ENCODE measurements around the gene MEF2A.
"Not testable (repeated sequence)": the region's sequence is repeated elsewhere in the genome, so short reads cannot be mapped to it uniquely, and the experiment has no call there.

The MEF2A gene

GRCh38 chr15:99729327-99729726 lies 163.5 kb downstream of the MEF2A start:
- no peak for DNase-seq (ENCODE audit: low read depth in 2 of 2)

- no peak for DNase-seq (ENCODE audit: low read depth in 2 of 2)
These were observed 164.1 kb downstream of the MEF2A start for GRCh38 chr15:99729920-99730319.

- no peak for DNase-seq (ENCODE audit: low read depth in 2 of 2)
These were observed 165.7 kb downstream of the MEF2A start for GRCh38 chr15:99731336-99732123.

- DNase-seq (ENCODE audit: low read depth in 2 of 2) = no peak
These were observed 166.5 kb downstream of the MEF2A start for GRCh38 chr15:99732124-99732750.

GRCh38 chr15:99732751-99733267 lies 167.0 kb downstream of the MEF2A start:
- peak in 1 of 2 donors; percentile 6 for DNase-seq (ENCODE audit: low read depth in 2 of 2)

- DNase-seq (ENCODE audit: low read depth in 2 of 2) = peak; percentile 99
These were observed 167.7 kb downstream of the MEF2A start, which contains the start of gene LYSMD4 for GRCh38 chr15:99733268-99734039. Gene LYSMD4, minus strand, starts transcription at chr15:99733437. Its CDS starts 1,438 bp downstream, at chr15:99731999.

GRCh38 chr15:99734040-99734291 lies 168.2 kb downstream of the MEF2A start:
- DNase-seq (ENCODE audit: low read depth in 2 of 2) = not testable (repeated sequence)

GRCh38 chr15:99734575-99734974 lies 168.8 kb downstream of the MEF2A start:
- DNase-seq (ENCODE audit: low read depth in 2 of 2) = no peak

- DNase-seq (ENCODE audit: low read depth in 2 of 2) = no peak
These were observed 170.1 kb downstream of the MEF2A start for GRCh38 chr15:99735868-99736267.

GRCh38 chr15:99736702-99737101 lies 170.9 kb downstream of the MEF2A start:
- no peak for DNase-seq (ENCODE audit: low read depth in 2 of 2)

- no peak for DNase-seq (ENCODE audit: low read depth in 2 of 2)
These were observed 172.4 kb downstream of the MEF2A start for GRCh38 chr15:99738021-99738847.

GRCh38 chr15:99741835-99742234 lies 176.1 kb downstream of the MEF2A start:
- no peak for DNase-seq (ENCODE audit: low read depth in 2 of 2)

- DNase-seq (ENCODE audit: low read depth in 2 of 2) = no peak
These were observed 178.4 kb downstream of the MEF2A start for GRCh38 chr15:99744142-99744541.

- no peak for DNase-seq (ENCODE audit: low read depth in 2 of 2)
These were observed 179.7 kb downstream of the MEF2A start for GRCh38 chr15:99745370-99746086.

- DNase-seq (ENCODE audit: low read depth in 2 of 2) = no peak
These were observed 183.6 kb downstream of the MEF2A start for GRCh38 chr15:99749386-99749785.

- not testable (repeated sequence) for DNase-seq (ENCODE audit: low read depth in 2 of 2)
These were observed 184.5 kb downstream of the MEF2A start for GRCh38 chr15:99750326-99750725.

GRCh38 chr15:99752556-99752955 lies 186.8 kb downstream of the MEF2A start:
- no peak for DNase-seq (ENCODE audit: low read depth in 2 of 2)

GRCh38 chr15:99753066-99753465 lies 187.3 kb downstream of the MEF2A start:
- DNase-seq (ENCODE audit: low read depth in 2 of 2) = no peak

GRCh38 chr15:99755692-99756409 lies 190.1 kb downstream of the MEF2A start:
- peak in 1 of 2 donors; percentile 6 for DNase-seq (ENCODE audit: low read depth in 2 of 2)

- no peak for DNase-seq (ENCODE audit: low read depth in 2 of 2)
These were observed 196.5 kb downstream of the MEF2A start for GRCh38 chr15:99762288-99762687.

All from stimulated activated CD4-positive, alpha-beta T cell treated with anti-CD3 and anti-CD28 coated beads, Interleukin-1b, Interleukin-23, amount 100 ng/mL, for 1 hour (primary cell).